HG03571 (cell line): Measurements from ENCODE around the gene CCAR1.
A peak's percentile ranks its signal among the peaks of the same experiment; 100 is the strongest.
"Not testable (repeated sequence)": the region's sequence is repeated elsewhere in the genome, so short reads cannot be mapped to it uniquely, and the experiment has no call there.

Experiments
- ATAC-seq: cut with Tn5 transposase; IDR thresholded peaks from one replicate; pipeline ENCODE4 v1.9.1; 2021; ENCODE audit not compliant: unreplicated experiment

CCAR1 gene, protein sequence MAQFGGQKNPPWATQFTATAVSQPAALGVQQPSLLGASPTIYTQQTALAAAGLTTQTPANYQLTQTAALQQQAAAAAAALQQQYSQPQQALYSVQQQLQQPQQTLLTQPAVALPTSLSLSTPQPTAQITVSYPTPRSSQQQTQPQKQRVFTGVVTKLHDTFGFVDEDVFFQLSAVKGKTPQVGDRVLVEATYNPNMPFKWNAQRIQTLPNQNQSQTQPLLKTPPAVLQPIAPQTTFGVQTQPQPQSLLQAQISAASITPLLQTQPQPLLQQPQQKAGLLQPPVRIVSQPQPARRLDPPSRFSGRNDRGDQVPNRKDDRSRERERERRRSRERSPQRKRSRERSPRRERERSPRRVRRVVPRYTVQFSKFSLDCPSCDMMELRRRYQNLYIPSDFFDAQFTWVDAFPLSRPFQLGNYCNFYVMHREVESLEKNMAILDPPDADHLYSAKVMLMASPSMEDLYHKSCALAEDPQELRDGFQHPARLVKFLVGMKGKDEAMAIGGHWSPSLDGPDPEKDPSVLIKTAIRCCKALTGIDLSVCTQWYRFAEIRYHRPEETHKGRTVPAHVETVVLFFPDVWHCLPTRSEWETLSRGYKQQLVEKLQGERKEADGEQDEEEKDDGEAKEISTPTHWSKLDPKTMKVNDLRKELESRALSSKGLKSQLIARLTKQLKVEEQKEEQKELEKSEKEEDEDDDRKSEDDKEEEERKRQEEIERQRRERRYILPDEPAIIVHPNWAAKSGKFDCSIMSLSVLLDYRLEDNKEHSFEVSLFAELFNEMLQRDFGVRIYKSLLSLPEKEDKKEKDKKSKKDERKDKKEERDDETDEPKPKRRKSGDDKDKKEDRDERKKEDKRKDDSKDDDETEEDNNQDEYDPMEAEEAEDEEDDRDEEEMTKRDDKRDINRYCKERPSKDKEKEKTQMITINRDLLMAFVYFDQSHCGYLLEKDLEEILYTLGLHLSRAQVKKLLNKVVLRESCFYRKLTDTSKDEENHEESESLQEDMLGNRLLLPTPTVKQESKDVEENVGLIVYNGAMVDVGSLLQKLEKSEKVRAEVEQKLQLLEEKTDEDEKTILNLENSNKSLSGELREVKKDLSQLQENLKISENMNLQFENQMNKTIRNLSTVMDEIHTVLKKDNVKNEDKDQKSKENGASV

GRCh38 chr10:68720793-68721672 is at the start of gene CCAR1:
Gene CCAR1, plus strand, starts transcription at chr10:68721239. Its CDS starts 1,266 bp downstream, at chr10:68722505.
- peak; percentile 99 for ATAC-seq

DNA sequence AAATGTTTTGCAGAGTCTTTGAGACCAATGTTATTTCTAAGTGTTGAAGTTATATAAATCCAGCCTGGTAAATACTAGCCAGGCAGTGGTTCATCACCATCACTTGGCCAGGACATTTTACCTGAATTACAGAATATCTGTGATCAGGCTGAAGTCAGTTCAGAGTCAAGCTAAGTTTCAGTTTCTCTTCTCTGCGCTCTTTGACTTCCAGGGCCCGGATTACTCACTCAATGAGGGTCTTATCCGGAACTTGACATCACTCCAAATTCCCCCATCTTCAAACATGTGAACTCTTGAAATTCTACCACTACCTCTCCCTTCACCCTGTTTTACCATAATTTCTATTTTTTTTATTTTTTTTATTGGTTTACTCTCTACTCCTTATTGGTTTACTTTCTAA is 36.6 kb upstream of the CCAR1 start:
- no peak for ATAC-seq

DNA sequence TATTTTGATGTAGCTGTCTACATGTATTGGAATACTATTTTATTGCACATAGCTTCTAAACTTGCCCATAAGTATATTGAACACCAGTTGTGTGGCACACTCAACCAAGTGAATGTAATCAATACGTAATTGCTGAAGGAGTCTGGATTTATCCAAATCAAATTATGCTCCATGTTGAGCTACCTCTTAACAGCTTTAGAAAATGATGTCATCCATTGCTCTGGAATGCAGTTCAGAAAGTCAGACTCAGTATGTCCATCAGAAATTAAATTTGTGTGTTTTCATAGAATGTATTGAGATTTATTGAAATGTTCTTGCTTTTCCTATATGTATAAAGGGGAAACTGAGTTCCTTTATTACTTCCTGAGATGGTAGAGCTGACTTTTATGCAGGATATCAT is 25.0 kb upstream of the CCAR1 start:
- no peak for ATAC-seq

GRCh38 chr10:68697106-68697505 is 23.9 kb upstream of the CCAR1 start:
- no peak for ATAC-seq

GRCh38 chr10:68700197-68700596 is 20.8 kb upstream of the CCAR1 start:
- no peak for ATAC-seq

GRCh38 chr10:68705548-68705947 is 15.5 kb upstream of the CCAR1 start:
- no peak for ATAC-seq

GRCh38 chr10:68708987-68709386 is 12.1 kb upstream of the CCAR1 start:
- not testable (repeated sequence) for ATAC-seq

- not testable (repeated sequence) for ATAC-seq
These were observed 8.0 kb upstream of the CCAR1 start for GRCh38 chr10:68713065-68713464.

- no peak for ATAC-seq
These were observed 3.6 kb upstream of the CCAR1 start for GRCh38 chr10:68717435-68717834.

DNA sequence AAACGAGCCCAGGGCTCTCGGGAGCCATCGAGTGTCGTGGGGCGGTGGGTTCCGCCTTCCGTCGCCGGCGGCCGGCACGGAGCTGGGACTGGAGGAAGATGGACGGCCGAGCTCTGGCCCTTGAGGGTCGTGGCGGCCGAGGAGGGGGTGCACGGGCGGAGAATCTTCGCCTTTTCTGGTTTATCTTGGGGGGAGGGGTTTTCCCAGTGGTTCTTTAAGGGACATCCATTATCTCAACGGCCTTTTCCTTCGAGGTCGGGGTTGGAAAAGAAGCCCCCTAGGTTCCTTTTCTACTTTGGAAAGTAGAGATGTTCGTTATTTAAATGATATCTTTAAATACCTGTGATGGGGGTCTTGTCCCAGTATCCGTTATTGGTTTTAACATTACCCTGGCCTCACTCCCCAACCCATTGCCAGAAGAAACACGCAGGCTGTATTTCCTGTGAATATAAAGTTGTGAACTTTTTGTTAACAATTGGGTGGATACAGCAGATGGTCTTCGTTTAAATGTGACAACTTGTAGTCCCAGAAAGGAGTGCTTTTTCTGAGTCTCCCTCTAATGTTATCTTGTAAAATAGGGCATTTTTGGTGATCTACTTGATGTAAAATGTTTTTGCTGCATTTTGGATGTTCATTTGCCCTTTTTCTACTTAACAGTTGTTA is 765 bp downstream of the CCAR1 start:
- ATAC-seq = peak; percentile 5

- no peak for ATAC-seq
These were observed 4.0 kb downstream of the CCAR1 start for GRCh38 chr10:68725016-68725415.

DNA sequence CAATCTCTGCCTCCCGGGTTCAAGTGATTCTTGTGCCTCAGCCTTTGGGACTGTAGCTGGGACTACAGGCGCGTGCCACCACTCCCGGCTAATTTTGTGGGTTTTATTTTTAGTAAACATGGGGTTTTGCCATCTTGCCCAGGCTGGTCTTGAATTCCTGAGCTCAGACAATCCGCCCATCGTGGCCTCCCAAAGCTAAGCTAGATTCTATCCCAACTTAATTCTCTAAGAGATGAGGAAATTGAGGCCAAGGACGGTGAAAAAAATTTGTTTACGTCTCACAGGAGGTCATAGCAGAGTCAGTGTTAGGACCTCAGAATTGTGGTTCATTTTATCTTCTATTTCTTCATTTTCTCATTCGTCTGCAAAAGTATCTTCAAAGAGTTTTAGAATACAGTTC is 6.1 kb downstream of the CCAR1 start:
- no peak for ATAC-seq

- no peak for ATAC-seq
These were observed 11.6 kb downstream of the CCAR1 start for GRCh38 chr10:68732651-68733050.

- no peak for ATAC-seq
These were observed 13.3 kb downstream of the CCAR1 start for GRCh38 chr10:68734349-68734748.

DNA sequence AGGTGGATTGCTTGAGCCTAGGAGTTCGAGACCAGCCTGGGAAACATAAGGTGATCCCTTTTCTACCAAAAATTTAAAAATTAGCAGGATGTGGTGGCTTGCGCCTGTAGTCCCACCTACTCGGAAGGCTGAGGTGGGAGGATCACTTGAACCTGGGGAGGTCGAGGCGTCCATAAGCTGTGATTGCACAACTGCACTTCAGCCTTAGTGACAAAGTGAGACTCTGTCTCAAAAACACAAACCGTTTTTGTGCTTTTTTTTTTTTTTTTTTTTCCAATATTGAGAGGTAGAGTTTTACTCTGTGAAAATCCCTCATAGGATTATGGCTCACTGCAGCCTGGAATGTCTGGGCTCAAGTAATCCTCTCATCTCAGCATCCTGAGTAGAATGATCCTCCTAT is 14.1 kb downstream of the CCAR1 start:
- ATAC-seq = no peak

- ATAC-seq = not testable (repeated sequence)
These were observed 14.7 kb downstream of the CCAR1 start for GRCh38 chr10:68735739-68736138.

DNA sequence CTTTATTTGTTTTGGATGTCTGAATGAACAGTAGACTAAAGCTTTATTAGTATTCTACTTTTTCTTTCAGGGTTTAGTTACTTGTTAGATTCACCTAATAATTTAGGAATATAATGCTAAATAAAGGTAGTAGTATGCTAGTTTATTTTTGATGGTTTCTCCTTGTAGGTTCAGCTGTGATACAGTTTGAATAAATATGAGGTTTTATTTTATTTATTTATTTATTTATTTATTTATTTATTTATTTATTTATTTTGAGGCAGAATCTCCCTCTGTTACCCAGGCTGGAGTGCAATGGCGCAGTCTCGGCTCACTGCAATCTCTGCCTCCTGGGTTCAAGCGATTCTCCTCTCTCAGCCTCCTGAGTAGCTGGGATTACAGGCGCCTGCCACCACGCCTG is 19.6 kb downstream of the CCAR1 start:
- not testable (repeated sequence) for ATAC-seq

GRCh38 chr10:68742397-68742796 is 21.4 kb downstream of the CCAR1 start:
- no peak for ATAC-seq

GRCh38 chr10:68752711-68753350 is 31.8 kb downstream of the CCAR1 start:
- no peak for ATAC-seq
